ENCODE results near the gene SYNCRIP. TPM values are rescaled to one million over a fixed set of nuclear protein-coding genes. Genes with fewer than 3 reads are reported as not detected.
A peak's percentile ranks its signal among the peaks of the same experiment; 100 is the strongest.

The SYNCRIP gene
- total and polyA plus RNA-seq, 2 of the 4 experiments (the other 2 are of a cell fraction) = 50.1 to 59.3 TPM

DNA sequence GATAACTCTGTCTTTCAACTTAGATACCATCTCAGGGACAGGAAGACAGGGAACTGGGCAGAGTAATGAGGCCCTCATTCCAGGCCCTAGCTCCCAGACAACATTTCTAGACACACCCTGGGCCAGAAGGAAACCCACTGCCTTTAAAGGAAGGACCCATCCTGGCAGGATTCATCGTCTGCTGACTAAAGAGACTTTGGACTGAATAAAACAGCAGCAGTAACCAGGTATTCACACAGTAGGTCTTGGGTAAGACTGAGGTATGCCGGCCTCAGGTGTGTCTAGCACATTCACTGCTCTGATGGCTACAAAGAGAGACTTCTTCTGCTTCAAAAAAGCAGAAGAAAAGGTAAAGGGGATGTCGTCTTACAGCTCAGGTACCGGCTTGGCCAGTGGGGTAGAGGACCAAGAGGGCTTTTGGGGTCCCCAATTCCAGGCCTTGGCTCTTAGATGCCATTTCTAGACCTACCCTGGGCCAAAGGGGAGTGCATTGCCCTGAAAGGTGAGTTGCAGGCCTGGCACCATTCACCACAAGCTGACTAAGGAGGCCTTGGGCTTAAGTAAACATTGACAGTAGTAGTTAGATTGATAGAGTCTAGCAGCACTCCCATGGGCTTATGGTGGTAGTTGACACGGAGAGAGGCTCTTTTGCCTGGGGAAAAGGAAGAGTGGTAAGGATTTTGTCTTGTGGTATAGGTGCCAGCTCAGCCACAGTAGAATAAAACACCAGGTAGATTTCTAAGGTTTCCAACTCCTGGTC, 62.4 kb downstream of the SYNCRIP start:
- Histone ChIP-seq H4K20me1 (ENCODE audit: insufficient read depth, low read length) (peaks cover 40% of the 10 kb centered on the region), H3K14ac (replicated peaks; ENCODE audit: low read depth, low read length) (no peak overlapping the region)
- WGBS, 2 experiments (ENCODE audit: extremely low coverage in 2 of 2, insufficient read length in 1 of 2) = 100% methylated on average over 1 of the region's 5 CpGs; no CpG with 5 or more reads in 1 of the 2 experiments

More for the DNA sequence above, 62.4 kb downstream of the SYNCRIP start:
- Histone ChIP-seq H2AFZ (replicated peaks; ENCODE audit: low read length, poor library complexity) (no peak overlapping the region), H3K36me3 (ENCODE audit: control insufficient read depth, insufficient read depth, low read length) (no peaks in the 10 kb centered on the region), H3K56ac (ENCODE audit: extremely low read depth, insufficient read depth, low read length) (no peak overlapping the region), H4K91ac (ENCODE audit: insufficient read depth, low read depth, low read length) (no peak overlapping the region; the same call in 1 of the 2 replicates), H3K9ac (ENCODE audit: low read depth, low read length) (no peak overlapping the region), H3K4me1 (ENCODE audit: control insufficient read depth, insufficient read depth, low read length) (peaks cover 16% of the 10 kb centered on the region), H3K27ac (ENCODE audit: insufficient read depth, low read length) (no peak overlapping the region), H2BK120ac (ENCODE audit: low read depth, low read length) (no peak overlapping the region), H3K4me2 (ENCODE audit: low read depth, low read length) (no peak overlapping the region), H2BK15ac (ENCODE audit: low read depth, low read length) (no peak overlapping the region), H3K4ac (ENCODE audit: low read depth, low read length) (no peak overlapping the region), H3K23ac (ENCODE audit: low read depth, low read length) (no peak overlapping the region), H3K79me1 (ENCODE audit: low read depth in 1 of 2, low read length in 2 of 2) (peaks cover 32 to 59% of the 10 kb centered on the region in 2 experiments), H2AK9ac (replicated peaks; ENCODE audit: low read depth, low read length, poor library complexity) (no peak overlapping the region), H3K9me1 (ENCODE audit: insufficient read depth, low read length) (peaks cover 13% of the 10 kb centered on the region), H2BK5ac (ENCODE audit: low read depth, low read length, poor library complexity, severe bottlenecking) (no peak overlapping the region), H4K5ac (ENCODE audit: low read depth, low read length) (no peak overlapping the region), H3K9me3 (ENCODE audit: control insufficient read depth, insufficient read depth, low read length) (no peaks in the 10 kb centered on the region; the same call in 1 of the 2 replicates), H2BK20ac (ENCODE audit: low read depth, low read length) (no peak overlapping the region), H3K27me3 (ENCODE audit: control insufficient read depth, insufficient read depth, low read length) (no peaks in the 10 kb centered on the region), H4K8ac (ENCODE audit: low read depth in 2 of 2, low read length in 2 of 2) (no peak overlapping the region), H3K4me3 (ENCODE audit: insufficient read depth, low read depth, low read length) (no peak overlapping the region), H2AK5ac (ENCODE audit: low read depth, low read length) (no peak overlapping the region), H3K18ac (ENCODE audit: low read depth, low read length) (no peak overlapping the region)
- dilution Hi-C loops (cut with HindIII; ENCODE audit: low sequenced_read_pairs, unreplicated experiment) = no loop called here
- intact Hi-C loops (cut with micrococcal nuclease) = no loop called here
- CTCF ChIA-PET = no interaction called here
- BruUV-seq (replicated peaks) = no TSS peak
- in situ Hi-C loops (cut with MboI; ENCODE audit: low sequenced_read_pairs) = no loop called here
- DNase-seq (peak; percentile 18), ATAC-seq (ENCODE audit: low read depth) (peak; percentile 47)
- TF ChIP-seq MXI1 (IDR thresholded peaks at IDR 0.05; ENCODE audit: borderline replicate concordance, low read depth, low read length) (no peak), MAZ (IDR thresholded peaks at IDR 0.05; ENCODE audit: borderline replicate concordance, low read depth, low read length) (no peak), RCOR1 (IDR thresholded peaks at IDR 0.05; ENCODE audit: insufficient replicate concordance, low read length) (no peak), SMC3 (IDR thresholded peaks at IDR 0.05; ENCODE audit: low read depth, low read length) (no peak), RAD21 (IDR thresholded peaks at IDR 0.05; ENCODE audit: low read length) (no peak), NFE2L2 (IDR thresholded peaks at IDR 0.05; ENCODE audit: low read depth, low read length) (no peak), MAFK (IDR thresholded peaks at IDR 0.05; ENCODE audit: low read depth, low read length) (no peak), BHLHE40 (IDR thresholded peaks at IDR 0.05; ENCODE audit: low read depth, low read length) (no peak), CHD1 (IDR thresholded peaks at IDR 0.05; ENCODE audit: low read depth, low read length) (no peak), RFX5 (IDR thresholded peaks at IDR 0.05; ENCODE audit: low read depth, low read length) (no peak), CEBPB (IDR thresholded peaks at IDR 0.05; ENCODE audit: low read depth, low read length) (no peak), POLR2A (IDR thresholded peaks at IDR 0.05; ENCODE audit: low read depth, low read length) (no peak), FOS (IDR thresholded peaks at IDR 0.05; ENCODE audit: low read depth, low read length) (no peak)
- TF ChIP-seq, protein P1, sequence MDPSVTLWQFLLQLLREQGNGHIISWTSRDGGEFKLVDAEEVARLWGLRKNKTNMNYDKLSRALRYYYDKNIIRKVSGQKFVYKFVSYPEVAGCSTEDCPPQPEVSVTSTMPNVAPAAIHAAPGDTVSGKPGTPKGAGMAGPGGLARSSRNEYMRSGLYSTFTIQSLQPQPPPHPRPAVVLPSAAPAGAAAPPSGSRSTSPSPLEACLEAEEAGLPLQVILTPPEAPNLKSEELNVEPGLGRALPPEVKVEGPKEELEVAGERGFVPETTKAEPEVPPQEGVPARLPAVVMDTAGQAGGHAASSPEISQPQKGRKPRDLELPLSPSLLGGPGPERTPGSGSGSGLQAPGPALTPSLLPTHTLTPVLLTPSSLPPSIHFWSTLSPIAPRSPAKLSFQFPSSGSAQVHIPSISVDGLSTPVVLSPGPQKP (IDR thresholded peaks at IDR 0.05; ENCODE audit: borderline replicate concordance, low read depth, low read length) = no peak
- TF ChIP-seq, protein P2, sequence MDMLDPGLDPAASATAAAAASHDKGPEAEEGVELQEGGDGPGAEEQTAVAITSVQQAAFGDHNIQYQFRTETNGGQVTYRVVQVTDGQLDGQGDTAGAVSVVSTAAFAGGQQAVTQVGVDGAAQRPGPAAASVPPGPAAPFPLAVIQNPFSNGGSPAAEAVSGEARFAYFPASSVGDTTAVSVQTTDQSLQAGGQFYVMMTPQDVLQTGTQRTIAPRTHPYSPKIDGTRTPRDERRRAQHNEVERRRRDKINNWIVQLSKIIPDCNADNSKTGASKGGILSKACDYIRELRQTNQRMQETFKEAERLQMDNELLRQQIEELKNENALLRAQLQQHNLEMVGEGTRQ (IDR thresholded peaks at IDR 0.05; ENCODE audit: low read depth, low read length) = no peak
- TF ChIP-seq, protein P3, sequence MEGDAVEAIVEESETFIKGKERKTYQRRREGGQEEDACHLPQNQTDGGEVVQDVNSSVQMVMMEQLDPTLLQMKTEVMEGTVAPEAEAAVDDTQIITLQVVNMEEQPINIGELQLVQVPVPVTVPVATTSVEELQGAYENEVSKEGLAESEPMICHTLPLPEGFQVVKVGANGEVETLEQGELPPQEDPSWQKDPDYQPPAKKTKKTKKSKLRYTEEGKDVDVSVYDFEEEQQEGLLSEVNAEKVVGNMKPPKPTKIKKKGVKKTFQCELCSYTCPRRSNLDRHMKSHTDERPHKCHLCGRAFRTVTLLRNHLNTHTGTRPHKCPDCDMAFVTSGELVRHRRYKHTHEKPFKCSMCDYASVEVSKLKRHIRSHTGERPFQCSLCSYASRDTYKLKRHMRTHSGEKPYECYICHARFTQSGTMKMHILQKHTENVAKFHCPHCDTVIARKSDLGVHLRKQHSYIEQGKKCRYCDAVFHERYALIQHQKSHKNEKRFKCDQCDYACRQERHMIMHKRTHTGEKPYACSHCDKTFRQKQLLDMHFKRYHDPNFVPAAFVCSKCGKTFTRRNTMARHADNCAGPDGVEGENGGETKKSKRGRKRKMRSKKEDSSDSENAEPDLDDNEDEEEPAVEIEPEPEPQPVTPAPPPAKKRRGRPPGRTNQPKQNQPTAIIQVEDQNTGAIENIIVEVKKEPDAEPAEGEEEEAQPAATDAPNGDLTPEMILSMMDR (conservative IDR thresholded peaks at IDR 0.05; ENCODE audit: low read depth, low read length) = no peak
- POLR2A ChIA-PET (ENCODE audit: unreplicated experiment) = no interaction called here

Measured in IMR-90 (cell line).